SK-N-SH treated with all-trans-retinoic acid at 6 μM for 48 hours (cell line): ENCODE measurements around the gene PRM1.

Source experiments
- ATAC-seq: fragments of 200-7000 bp; cut with Tn5 transposase; 3 replicates; pipeline ENCODE4 v1.9.1; 2020; ENCODE audit warnings: mild to moderate bottlenecking, moderate library complexity
- ARNTL ChIP-seq: fragments of 450-650 bp; formaldehyde crosslinking; IDR thresholded peaks from 2 replicates; pipeline ENCODE4 v1.5.0; 2020; ENCODE audit warnings: low read depth, mild to moderate bottlenecking, moderate library complexity, borderline replicate concordance
- BACH2 ChIP-seq: fragments of 250-450 bp; sonication (Bioruptor Pico); IDR thresholded peaks from 2 replicates; pipeline ENCODE4 v1.9.0; 2021; ENCODE audit warnings: mild to moderate bottlenecking, borderline replicate concordance
- CSRNP3 ChIP-seq: fragments of 250-450 bp; sonication (Bioruptor Pico); IDR thresholded peaks from 2 replicates; pipeline ENCODE4 v1.5.1; 2021; ENCODE audit warnings: mild to moderate bottlenecking, moderate library complexity
- ESRRG ChIP-seq: fragments of 250-450 bp; sonication (Bioruptor Pico); IDR thresholded peaks from 2 replicates; pipeline ENCODE4 v1.6.1; 2021; ENCODE audit warnings: mild to moderate bottlenecking
- GLIS3 ChIP-seq: fragments of 250-450 bp; sonication (Bioruptor Pico); IDR thresholded peaks from 2 replicates; pipeline ENCODE4 v1.5.0; 2020; ENCODE audit warnings: mild to moderate bottlenecking, moderate library complexity
- ISL1 ChIP-seq: fragments of 250-450 bp; sonication (Bioruptor Pico); IDR thresholded peaks from 2 replicates; pipeline ENCODE4 v2.1.2; 2022; ENCODE audit warnings: mild to moderate bottlenecking, moderate library complexity
- OSR1 ChIP-seq: fragments of 250-450 bp; sonication (Bioruptor Pico); IDR thresholded peaks from 2 replicates; pipeline ENCODE4 v1.8.0; 2022; ENCODE audit warnings: moderate library complexity, mild to moderate bottlenecking, inconsistent platforms
- PPARA ChIP-seq: fragments of 250-450 bp; sonication (Bioruptor Pico); IDR thresholded peaks from 2 replicates; pipeline ENCODE4 v1.5.0; 2020; ENCODE audit warnings: mild to moderate bottlenecking, borderline replicate concordance
- RARB ChIP-seq: fragments of 250-450 bp; sonication (Bioruptor Pico); IDR thresholded peaks from 2 replicates; pipeline ENCODE4 v1.8.0; 2021; ENCODE audit warnings: mild to moderate bottlenecking, moderate library complexity
- SNAI2 ChIP-seq: fragments of 250-450 bp; sonication (Bioruptor Pico); IDR thresholded peaks from 2 replicates; pipeline ENCODE4 v1.5.0; 2020; ENCODE audit warnings: mild to moderate bottlenecking, moderate library complexity
- TOX ChIP-seq: fragments of 250-450 bp; sonication (Bioruptor Pico); IDR thresholded peaks from 2 replicates; pipeline ENCODE4 v1.8.0; 2021; ENCODE audit warnings: mild to moderate bottlenecking, moderate library complexity, borderline replicate concordance
- ZC3H10 ChIP-seq: fragments of 250-450 bp; sonication (Bioruptor Pico); IDR thresholded peaks from 2 replicates; pipeline ENCODE4 v1.5.1; 2021; ENCODE audit warnings: mild to moderate bottlenecking, moderate library complexity
- ZFP3 ChIP-seq: fragments of 250-450 bp; sonication (Bioruptor Pico); IDR thresholded peaks from 2 replicates; pipeline ENCODE4 v1.5.0; 2020; ENCODE audit warnings: mild to moderate bottlenecking, moderate library complexity
- ZFP30 ChIP-seq: fragments of 450-650 bp; formaldehyde crosslinking; IDR thresholded peaks from 2 replicates; pipeline ENCODE4 v1.5.0; 2022; ENCODE audit warnings: mild to moderate bottlenecking, moderate library complexity
- ZNF565 ChIP-seq: fragments of 450-650 bp; formaldehyde crosslinking; conservative IDR thresholded peaks from 2 replicates; pipeline ENCODE4 v1.5.0; 2020; ENCODE audit warnings: low read depth, mild to moderate bottlenecking, moderate library complexity
- ZNF70 ChIP-seq: fragments of 450-650 bp; formaldehyde crosslinking; IDR thresholded peaks from 2 replicates; pipeline ENCODE4 v1.5.0; 2020; ENCODE audit warnings: mild to moderate bottlenecking, moderate library complexity
- ZNF8 ChIP-seq: fragments of 450-650 bp; formaldehyde crosslinking; IDR thresholded peaks from 2 replicates; pipeline ENCODE4 v1.5.0; 2020; ENCODE audit warnings: mild to moderate bottlenecking, moderate library complexity
- TF ChIP-seq, protein P1 (sequence below): fragments of 250-450 bp; sonication (Bioruptor Pico); IDR thresholded peaks from 2 replicates; pipeline ENCODE4 v1.5.0; 2020; ENCODE audit warnings: mild to moderate bottlenecking, moderate library complexity
- TF ChIP-seq, protein P2 (sequence below): fragments of 250-450 bp; sonication (Bioruptor Pico); IDR thresholded peaks from 2 replicates; pipeline ENCODE4 v1.5.1; 2020; ENCODE audit warnings: low read depth, mild to moderate bottlenecking, moderate library complexity
- TF ChIP-seq, protein P3 (sequence below): fragments of 250-450 bp; sonication (Bioruptor Pico); IDR thresholded peaks from 2 replicates; pipeline ENCODE4 v1.8.0; 2020; ENCODE audit warnings: mild to moderate bottlenecking, moderate library complexity, borderline replicate concordance
- TF ChIP-seq, protein P4 (sequence below): fragments of 250-450 bp; sonication (Bioruptor Pico); IDR thresholded peaks from 2 replicates; pipeline ENCODE4 v1.8.0; 2021; ENCODE audit warnings: low read depth, mild to moderate bottlenecking, moderate library complexity, borderline replicate concordance

The PRM1 gene

DNA sequence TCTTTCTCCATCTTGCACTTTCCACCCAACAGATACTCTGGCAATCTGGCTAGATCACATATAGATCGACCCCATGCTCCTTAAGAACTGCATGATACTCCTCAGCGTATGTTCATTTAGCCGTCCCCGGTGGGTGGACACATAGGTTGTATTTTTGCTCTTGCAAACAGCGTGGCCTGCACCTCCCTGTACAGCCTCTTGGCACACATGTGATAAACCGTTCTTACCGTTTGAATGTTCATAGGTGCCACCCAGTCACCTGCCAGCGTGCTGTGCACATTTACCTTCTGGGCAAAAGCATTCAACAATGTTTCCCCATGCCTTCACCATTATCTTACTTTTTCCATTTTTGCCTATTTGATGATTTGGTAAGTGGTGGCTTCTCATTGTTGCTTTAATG is 18.2 kb downstream of the PRM1 start:
- ATAC-seq: no peak
- TF ChIP-seq RARB (no peak), ZNF565 (CRISPR knock-in tag) (no peak), GLIS3 (CRISPR knock-in tag) (no peak), BACH2 (CRISPR knock-in tag) (no peak), OSR1 (CRISPR knock-in tag) (no peak), ZFP3 (CRISPR knock-in tag) (no peak), ZNF8 (no peak), ZNF70 (CRISPR knock-in tag) (no peak), ARNTL (CRISPR knock-in tag) (no peak), ISL1 (CRISPR knock-in tag) (no peak), ESRRG (CRISPR knock-in tag) (no peak), ZFP30 (CRISPR knock-in tag) (no peak)
- TF ChIP-seq, protein P1, sequence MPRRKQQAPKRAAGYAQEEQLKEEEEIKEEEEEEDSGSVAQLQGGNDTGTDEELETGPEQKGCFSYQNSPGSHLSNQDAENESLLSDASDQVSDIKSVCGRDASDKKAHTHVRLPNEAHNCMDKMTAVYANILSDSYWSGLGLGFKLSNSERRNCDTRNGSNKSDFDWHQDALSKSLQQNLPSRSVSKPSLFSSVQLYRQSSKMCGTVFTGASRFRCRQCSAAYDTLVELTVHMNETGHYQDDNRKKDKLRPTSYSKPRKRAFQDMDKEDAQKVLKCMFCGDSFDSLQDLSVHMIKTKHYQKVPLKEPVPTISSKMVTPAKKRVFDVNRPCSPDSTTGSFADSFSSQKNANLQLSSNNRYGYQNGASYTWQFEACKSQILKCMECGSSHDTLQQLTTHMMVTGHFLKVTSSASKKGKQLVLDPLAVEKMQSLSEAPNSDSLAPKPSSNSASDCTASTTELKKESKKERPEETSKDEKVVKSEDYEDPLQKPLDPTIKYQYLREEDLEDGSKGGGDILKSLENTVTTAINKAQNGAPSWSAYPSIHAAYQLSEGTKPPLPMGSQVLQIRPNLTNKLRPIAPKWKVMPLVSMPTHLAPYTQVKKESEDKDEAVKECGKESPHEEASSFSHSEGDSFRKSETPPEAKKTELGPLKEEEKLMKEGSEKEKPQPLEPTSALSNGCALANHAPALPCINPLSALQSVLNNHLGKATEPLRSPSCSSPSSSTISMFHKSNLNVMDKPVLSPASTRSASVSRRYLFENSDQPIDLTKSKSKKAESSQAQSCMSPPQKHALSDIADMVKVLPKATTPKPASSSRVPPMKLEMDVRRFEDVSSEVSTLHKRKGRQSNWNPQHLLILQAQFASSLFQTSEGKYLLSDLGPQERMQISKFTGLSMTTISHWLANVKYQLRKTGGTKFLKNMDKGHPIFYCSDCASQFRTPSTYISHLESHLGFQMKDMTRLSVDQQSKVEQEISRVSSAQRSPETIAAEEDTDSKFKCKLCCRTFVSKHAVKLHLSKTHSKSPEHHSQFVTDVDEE (CRISPR knock-in tag): no peak

GRCh38 chr16:11260596-11260966 is 20.5 kb downstream of the PRM1 start:
- no peak for ATAC-seq

DNA sequence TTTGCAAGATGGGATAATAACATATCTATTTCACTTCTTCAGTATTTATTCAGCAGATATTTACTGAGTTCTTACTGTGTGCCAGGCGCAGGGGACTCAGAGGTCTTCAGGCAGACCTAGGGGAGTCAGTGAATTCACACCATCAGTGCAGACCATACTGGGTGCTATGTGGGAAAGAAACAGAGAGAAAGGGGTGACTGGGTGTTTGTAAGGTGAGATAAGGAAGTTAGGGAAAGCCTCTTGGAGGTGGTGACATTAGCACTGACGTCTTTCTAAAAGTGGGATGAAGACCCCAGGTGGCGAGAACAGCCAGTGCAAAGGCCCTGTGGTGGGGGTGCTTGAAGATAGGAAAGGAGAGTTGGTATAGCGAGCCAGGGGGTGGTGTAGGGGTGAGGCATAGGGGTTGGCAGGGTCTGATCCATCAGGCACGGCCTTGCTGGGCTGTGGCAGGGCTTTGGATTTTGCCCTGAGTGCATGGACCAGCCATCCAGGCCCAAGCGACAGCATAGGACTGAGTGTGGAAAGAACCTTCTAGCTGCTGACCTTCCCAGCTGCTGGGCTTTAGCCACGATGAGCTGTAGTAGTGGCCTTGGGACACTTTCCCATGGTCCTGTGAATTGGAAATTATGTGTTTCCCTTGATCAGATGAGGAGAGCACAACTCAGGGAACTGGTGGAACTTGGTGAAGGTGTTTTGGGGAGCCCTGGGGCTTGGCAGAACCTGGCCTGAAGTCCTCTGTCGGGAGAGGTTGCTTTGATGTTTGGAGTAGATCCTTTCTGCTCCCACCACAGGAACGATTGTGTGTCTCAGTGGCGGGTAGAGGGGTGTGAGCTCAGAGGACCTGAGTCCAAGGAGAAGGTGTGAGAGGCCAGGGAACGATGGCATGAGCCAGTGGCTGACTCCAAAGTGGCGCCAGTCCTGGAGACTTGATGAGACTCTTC is 21.2 kb downstream of the PRM1 start:
- no peak for ATAC-seq

More at GRCh38 chr16:11260596-11260966, 20.5 kb downstream of the PRM1 start:
- TF ChIP-seq, protein P2, sequence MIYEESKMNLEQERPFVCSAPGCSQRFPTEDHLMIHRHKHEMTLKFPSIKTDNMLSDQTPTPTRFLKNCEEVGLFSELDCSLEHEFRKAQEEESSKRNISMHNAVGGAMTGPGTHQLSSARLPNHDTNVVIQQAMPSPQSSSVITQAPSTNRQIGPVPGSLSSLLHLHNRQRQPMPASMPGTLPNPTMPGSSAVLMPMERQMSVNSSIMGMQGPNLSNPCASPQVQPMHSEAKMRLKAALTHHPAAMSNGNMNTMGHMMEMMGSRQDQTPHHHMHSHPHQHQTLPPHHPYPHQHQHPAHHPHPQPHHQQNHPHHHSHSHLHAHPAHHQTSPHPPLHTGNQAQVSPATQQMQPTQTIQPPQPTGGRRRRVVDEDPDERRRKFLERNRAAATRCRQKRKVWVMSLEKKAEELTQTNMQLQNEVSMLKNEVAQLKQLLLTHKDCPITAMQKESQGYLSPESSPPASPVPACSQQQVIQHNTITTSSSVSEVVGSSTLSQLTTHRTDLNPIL (CRISPR knock-in tag): no peak
- no peak for TF ChIP-seq ZNF8
- no peak for TF ChIP-seq RARB
- TF ChIP-seq, protein P3, sequence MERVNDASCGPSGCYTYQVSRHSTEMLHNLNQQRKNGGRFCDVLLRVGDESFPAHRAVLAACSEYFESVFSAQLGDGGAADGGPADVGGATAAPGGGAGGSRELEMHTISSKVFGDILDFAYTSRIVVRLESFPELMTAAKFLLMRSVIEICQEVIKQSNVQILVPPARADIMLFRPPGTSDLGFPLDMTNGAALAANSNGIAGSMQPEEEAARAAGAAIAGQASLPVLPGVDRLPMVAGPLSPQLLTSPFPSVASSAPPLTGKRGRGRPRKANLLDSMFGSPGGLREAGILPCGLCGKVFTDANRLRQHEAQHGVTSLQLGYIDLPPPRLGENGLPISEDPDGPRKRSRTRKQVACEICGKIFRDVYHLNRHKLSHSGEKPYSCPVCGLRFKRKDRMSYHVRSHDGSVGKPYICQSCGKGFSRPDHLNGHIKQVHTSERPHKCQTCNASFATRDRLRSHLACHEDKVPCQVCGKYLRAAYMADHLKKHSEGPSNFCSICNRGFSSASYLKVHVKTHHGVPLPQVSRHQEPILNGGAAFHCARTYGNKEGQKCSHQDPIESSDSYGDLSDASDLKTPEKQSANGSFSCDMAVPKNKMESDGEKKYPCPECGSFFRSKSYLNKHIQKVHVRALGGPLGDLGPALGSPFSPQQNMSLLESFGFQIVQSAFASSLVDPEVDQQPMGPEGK (CRISPR knock-in tag): no peak
- TF ChIP-seq, all 23 proteins: peak for 0

More for the DNA sequence above, 21.2 kb downstream of the PRM1 start:
- no peak for TF ChIP-seq PPARA (CRISPR knock-in tag)
- no peak for TF ChIP-seq SNAI2 (CRISPR knock-in tag)
- no peak for TF ChIP-seq BACH2 (CRISPR knock-in tag)
- TF ChIP-seq, protein P3 (CRISPR knock-in tag): no peak
- TF ChIP-seq CSRNP3: no peak
- TF ChIP-seq ZNF70 (CRISPR knock-in tag): no peak
- no peak for TF ChIP-seq ISL1 (CRISPR knock-in tag)
- TF ChIP-seq, protein P4, sequence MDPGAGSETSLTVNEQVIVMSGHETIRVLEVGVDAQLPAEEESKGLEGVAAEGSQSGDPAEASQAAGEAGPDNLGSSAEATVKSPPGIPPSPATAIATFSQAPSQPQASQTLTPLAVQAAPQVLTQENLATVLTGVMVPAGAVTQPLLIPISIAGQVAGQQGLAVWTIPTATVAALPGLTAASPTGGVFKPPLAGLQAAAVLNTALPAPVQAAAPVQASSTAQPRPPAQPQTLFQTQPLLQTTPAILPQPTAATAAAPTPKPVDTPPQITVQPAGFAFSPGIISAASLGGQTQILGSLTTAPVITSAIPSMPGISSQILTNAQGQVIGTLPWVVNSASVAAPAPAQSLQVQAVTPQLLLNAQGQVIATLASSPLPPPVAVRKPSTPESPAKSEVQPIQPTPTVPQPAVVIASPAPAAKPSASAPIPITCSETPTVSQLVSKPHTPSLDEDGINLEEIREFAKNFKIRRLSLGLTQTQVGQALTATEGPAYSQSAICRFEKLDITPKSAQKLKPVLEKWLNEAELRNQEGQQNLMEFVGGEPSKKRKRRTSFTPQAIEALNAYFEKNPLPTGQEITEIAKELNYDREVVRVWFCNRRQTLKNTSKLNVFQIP (CRISPR knock-in tag): no peak
- TF ChIP-seq RARB: no peak
- TF ChIP-seq TOX (CRISPR knock-in tag): no peak
- TF ChIP-seq ZC3H10 (CRISPR knock-in tag): no peak
- TF ChIP-seq ZNF565 (CRISPR knock-in tag): no peak
- TF ChIP-seq ZFP30 (CRISPR knock-in tag): no peak
- no peak for TF ChIP-seq OSR1 (CRISPR knock-in tag)
- TF ChIP-seq, protein P2 (CRISPR knock-in tag): no peak
- TF ChIP-seq, all 23 proteins: peak for 0
